Upper lobe of left lung (tissue), 6 donors: ENCODE results near the gene PPP1R9B. TPM values are rescaled to one million over a fixed set of nuclear protein-coding genes. Genes with fewer than 3 reads are reported as not detected.

ENCODE experiments used
- ATAC-seq, 2 donors: fragments of 200-7000 bp; cut with Tn5 transposase; one replicate each; pipeline ENCODE4 v1.9.1; 2022; ENCODE audit warnings: mild to moderate bottlenecking in 2 of 2, moderate library complexity in 2 of 2; ENCODE audit not compliant: low FRiP score in 2 of 2
- DNase-seq, 2 donors: peaks; one replicate each; pipeline ENCODE4 v3.0.0-alpha.2; 2019 to 2020
- H3K27ac ChIP-seq, 4 donors: fragments of 200-600 bp; sonication (generic); one replicate each; pipeline ENCODE4 v1.5.1; 2016 to 2019
- H3K27me3 ChIP-seq, 4 donors: fragments of 200-600 bp; sonication (generic); one replicate each; pipeline ENCODE4 v1.5.1; 2017 to 2019
- H3K36me3 ChIP-seq, 4 donors: fragments of 200-600 bp; sonication (generic); one replicate each; pipeline ENCODE4 v1.5.1; 2016 to 2019
- H3K4me1 ChIP-seq, 4 donors: fragments of 200-600 bp; sonication (generic); one replicate each; pipeline ENCODE4 v1.5.1; 2018 to 2019
- H3K4me3 ChIP-seq, 4 donors: fragments of 200-600 bp; sonication (generic); one replicate each; pipeline ENCODE4 v1.5.1; 2017 to 2019; ENCODE audit warnings: mild to moderate bottlenecking in 2 of 4, moderate library complexity in 1 of 4
- H3K9me3 ChIP-seq, 4 donors: fragments of 200-600 bp; sonication (generic); one replicate each; pipeline ENCODE4 v1.5.1; 2018 to 2019
- CTCF ChIP-seq, 6 experiments: fragments of 450-650 bp in 4 of 6; fragments of 200-600 bp in 2 of 6; sonication (generic) in 2 of 6; IDR thresholded peaks; one replicate each; pipeline ENCODE4 v1.5.1; 2016 to 2019; ENCODE audit warnings: antibody characterized with exemption in 6 of 6
- EP300 ChIP-seq, 4 donors: sonication (generic); formaldehyde crosslinking; IDR thresholded peaks; one replicate each; pipeline ENCODE4 v1.5.1; 2017; ENCODE audit warnings: antibody characterized with exemption in 4 of 4, control low read depth in 2 of 4
- POLR2A ChIP-seq, 4 donors: fragments of 450-650 bp; IDR thresholded peaks; one replicate each; pipeline ENCODE4 v1.5.1; 2016 to 2017; ENCODE audit warnings: antibody characterized with exemption in 4 of 4, mild to moderate bottlenecking in 2 of 4
- POLR2AphosphoS5 ChIP-seq, 2 donors: sonication (generic); formaldehyde crosslinking; IDR thresholded peaks; one replicate each; pipeline ENCODE4 v1.5.1; 2017; ENCODE audit warnings: antibody characterized with exemption in 2 of 2
- WGBS, 2 donors: methylation state at CpG; one replicate each; pipeline ENCODE4 v1.1.5; 2017 to 2018; 5-methylcytosine and 5-hydroxymethylcytosine counted together
- total RNA-seq, 6 donors: library from RNA; depleted of rRNA in 4 of 6; stranded (reverse); fragments of >200 nt in 4 of 6; gene quantifications; one replicate each; pipeline versions ENCODE4 v1.1.0 to v1.2.1, GENCODE V29; 2016 to 2021
- donor health status: DM: no; HTN: no; CAD: no; lungs with moderate emphysema.
- donor health status: DM: no; HTN: yes; CAD: no; lungs with severe emphysema.

The PPP1R9B gene
- total RNA-seq, 6 donors from 2014 or later, result 37.5 to 121 (median 74.7) TPM

GRCh38 chr17:50134206-50135110, 16.0 kb downstream of the PPP1R9B start:
- no peak for DNase-seq
- Histone ChIP-seq H3K4me3 (no peak overlapping the region), H3K4me1 (peaks cover 9 to 37% (median 26%) of the 10 kb centered on the region in 4 donors), H3K36me3 (peaks cover 8 to 55% (median 52%) of the 10 kb centered on the region in 4 donors), H3K27ac (peak overlapping the region in 1 of 4 donors; percentile 49), H3K9me3 (no peaks in the 10 kb centered on the region), H3K27me3 (peaks cover 0 to 13% (median 5%) of the 10 kb centered on the region in 4 donors)
- ATAC-seq, result no peak
- WGBS, 2 donors, result 80 to 89% methylated on average over 11 to 15 of the region's 16 CpGs
- TF ChIP-seq CTCF (IDR thresholded peaks at IDR 0.05), result no peak
- TF ChIP-seq POLR2A (IDR thresholded peaks at IDR 0.05), result no peak
- no peak for TF ChIP-seq EP300 (IDR thresholded peaks at IDR 0.05)
- TF ChIP-seq POLR2AphosphoS5 (IDR thresholded peaks at IDR 0.05), result no peak

DNA sequence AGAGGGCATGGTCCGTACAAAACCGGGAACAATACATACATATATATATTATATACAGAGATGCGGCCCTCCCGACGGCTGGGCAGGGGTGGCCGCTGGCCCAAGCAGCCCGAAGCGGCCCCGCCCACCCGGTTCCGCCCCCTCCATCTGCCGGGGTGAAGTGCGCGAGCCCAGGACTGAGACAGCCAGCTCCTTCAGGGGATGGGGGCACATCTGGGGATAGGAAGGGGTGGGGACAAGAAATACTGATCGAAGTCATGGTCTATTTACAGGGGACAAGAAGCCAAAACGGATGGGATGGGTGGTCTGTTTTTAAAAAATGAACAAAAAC, 16.7 kb downstream of the PPP1R9B start:
- peaks cover 15 to 41% (median 31%) of the 10 kb centered on the region in 4 donors for H3K4me1 ChIP-seq
- TF ChIP-seq POLR2A (IDR thresholded peaks at IDR 0.05) (no peak), EP300 (IDR thresholded peaks at IDR 0.05) (no peak), POLR2AphosphoS5 (IDR thresholded peaks at IDR 0.05) (no peak), CTCF (IDR thresholded peaks at IDR 0.05) (no peak)
- no peaks in the 10 kb centered on the region for H3K9me3 ChIP-seq
- no peak for ATAC-seq
- H3K27ac ChIP-seq, result peak overlapping the region in 1 of 4 donors; percentile 49
- peaks cover 0 to 17% (median 10%) of the 10 kb centered on the region in 4 donors for H3K27me3 ChIP-seq
- no peak overlapping the region for H3K4me3 ChIP-seq
- H3K36me3 ChIP-seq, result peaks cover 3 to 48% (median 45%) of the 10 kb centered on the region in 4 donors
- WGBS, 2 donors, result 46 to 55% methylated on average over 12 to 16 of the region's 16 CpGs
- DNase-seq, result no peak

DNA sequence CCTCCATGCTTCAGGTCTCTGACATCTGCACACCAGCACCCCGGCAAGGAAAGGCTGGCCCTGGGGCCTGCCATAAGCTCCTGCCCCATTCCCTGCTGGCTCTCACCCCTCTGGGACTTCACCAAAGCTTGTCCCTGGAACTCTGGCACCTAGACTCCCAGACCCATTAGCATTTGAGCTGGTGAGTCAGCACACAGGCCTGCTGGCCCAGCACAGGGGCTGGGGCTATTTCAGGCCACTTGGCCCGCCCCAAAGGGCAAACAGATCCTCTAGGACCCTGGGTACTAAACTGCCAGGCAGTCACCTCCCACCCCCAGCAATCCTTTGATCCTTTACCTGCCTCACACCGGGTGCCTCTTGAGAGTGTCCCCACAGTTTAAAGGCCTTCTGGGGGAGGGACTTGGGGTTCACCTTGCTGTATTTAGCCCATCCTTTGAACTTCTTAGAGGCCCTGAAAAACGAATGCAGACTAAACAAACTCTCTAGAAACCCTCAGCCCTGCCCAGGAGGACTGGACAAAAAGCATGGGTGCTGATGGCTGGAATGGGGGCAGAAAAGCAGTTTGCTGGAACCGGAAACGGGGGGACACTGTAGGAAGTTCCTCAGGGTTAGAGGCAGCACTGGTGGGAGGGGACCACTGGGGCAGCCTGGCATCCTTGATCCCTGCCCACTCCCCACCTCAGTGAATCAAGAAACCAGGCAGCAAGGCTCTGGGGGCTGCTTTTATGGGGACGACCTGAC, 17.3 kb downstream of the PPP1R9B start:
- DNase-seq (peak in 1 of 2 donors; percentile 46), ATAC-seq (peak; percentile 1 to 28)
- Histone ChIP-seq H3K4me3 (no peak overlapping the region), H3K27me3 (peaks cover 0 to 17% (median 11%) of the 10 kb centered on the region in 4 donors), H3K36me3 (peaks cover 2 to 43% (median 39%) of the 10 kb centered on the region in 4 donors), H3K27ac (peak overlapping the region in 1 of 4 donors; percentile 49), H3K4me1 (peaks cover 20 to 46% (median 35%) of the 10 kb centered on the region in 4 donors), H3K9me3 (no peaks in the 10 kb centered on the region)
- WGBS, 2 donors, result 59 to 74% methylated on average over 5 to 7 of the region's 7 CpGs
- TF ChIP-seq POLR2A (IDR thresholded peaks at IDR 0.05) (no peak), EP300 (IDR thresholded peaks at IDR 0.05) (no peak), POLR2AphosphoS5 (IDR thresholded peaks at IDR 0.05) (no peak), CTCF (IDR thresholded peaks at IDR 0.05) (no peak)

DNA sequence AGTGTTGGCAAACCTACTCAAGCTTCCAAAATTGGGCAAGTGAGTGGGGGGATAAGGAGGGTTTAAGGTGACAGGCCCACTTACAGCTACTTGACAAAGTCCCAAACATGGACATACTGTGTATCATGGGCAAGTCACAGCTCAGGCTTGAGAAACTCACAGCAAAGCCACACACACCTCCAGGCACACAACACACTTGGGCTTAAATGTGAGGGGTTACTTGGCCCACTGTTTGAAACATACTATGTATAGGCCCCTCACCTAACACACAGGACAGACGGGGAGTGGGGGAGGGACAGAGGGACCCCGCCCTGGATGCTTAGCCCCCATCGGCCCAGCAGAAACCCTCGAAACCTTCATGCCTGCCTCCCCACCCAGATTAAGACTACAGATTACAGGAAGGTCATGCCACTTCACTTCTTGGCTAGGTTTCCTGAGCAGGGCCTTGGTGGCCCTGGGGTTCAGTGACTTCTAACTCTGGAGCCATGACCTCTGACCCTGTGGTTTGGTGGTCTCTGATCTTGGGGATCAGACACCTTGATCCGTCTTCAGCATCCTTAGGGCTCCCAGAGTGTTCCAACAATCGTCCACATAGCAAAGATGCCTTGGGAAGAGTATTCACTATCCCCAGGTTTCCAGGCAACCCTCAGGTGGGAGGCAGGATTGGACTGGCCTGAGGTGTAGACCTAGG, 18.2 kb downstream of the PPP1R9B start:
- no peaks in the 10 kb centered on the region for H3K9me3 ChIP-seq
- H3K36me3 ChIP-seq, result peaks cover 2 to 33% (median 30%) of the 10 kb centered on the region in 4 donors
- no peak overlapping the region for H3K4me3 ChIP-seq
- TF ChIP-seq POLR2A (IDR thresholded peaks at IDR 0.05) (no peak), EP300 (IDR thresholded peaks at IDR 0.05) (no peak), POLR2AphosphoS5 (IDR thresholded peaks at IDR 0.05) (no peak), CTCF (IDR thresholded peaks at IDR 0.05) (no peak)
- H3K4me1 ChIP-seq, result peaks cover 26 to 55% (median 44%) of the 10 kb centered on the region in 4 donors
- WGBS, 2 donors, result 80 to 83% methylated on average over 2 to 6 of the region's 6 CpGs
- DNase-seq, result no peak
- peaks cover 0 to 17% (median 11%) of the 10 kb centered on the region in 4 donors for H3K27me3 ChIP-seq
- peak overlapping the region in 1 of 4 donors; percentile 40 for H3K27ac ChIP-seq
- no peak for ATAC-seq
